Activated CD8-positive, alpha-beta T cell treated with anti-CD3 and anti-CD28 coated beads for 36 hours (primary cell): ENCODE data around the gene CMTM6. TPM values are rescaled to one million over a fixed set of nuclear protein-coding genes. Genes with fewer than 3 reads are reported as not detected.

Experiments used
- ATAC-seq: fragments of 200-7000 bp; cut with Tn5 transposase; one replicate; pipeline ENCODE4 v1.10.0; 2021; ENCODE audit warnings: mild to moderate bottlenecking, moderate library complexity
- CTCF ChIA-PET: fragments of 350-600 bp; sonication (Branson Sonifier 250); formaldehyde crosslinking; loops from one replicate; lab custom pipeline; 2021; ENCODE audit warnings: antibody characterized with exemption; lab: Charles Lee
- POLR2A ChIA-PET: fragments of 350-600 bp; sonication (Branson Sonifier 250); formaldehyde crosslinking; loops from one replicate; lab custom pipeline; 2021; ENCODE audit warnings: antibody characterized with exemption; lab: Charles Lee
- DNase-seq: peaks from one replicate; pipeline ENCODE4 v3.0.0-alpha.2; 2020
- H3K27ac Mint-ChIP-seq: one replicate; pipeline ENCODE4 v1.8.0; 2021; ENCODE audit warnings: mild to moderate bottlenecking, mixed read lengths
- H3K27me3 Mint-ChIP-seq: one replicate; pipeline ENCODE4 v1.8.0; 2021; ENCODE audit warnings: mixed read lengths
- H3K36me3 Mint-ChIP-seq: one replicate; pipeline ENCODE4 v1.8.0; 2021; ENCODE audit warnings: low read depth, mixed read lengths
- H3K4me1 Mint-ChIP-seq: one replicate; pipeline ENCODE4 v1.8.0; 2021; ENCODE audit warnings: low read depth, mixed read lengths
- H3K4me3 Mint-ChIP-seq: one replicate; pipeline ENCODE4 v1.8.0; 2021; ENCODE audit warnings: mild to moderate bottlenecking, moderate library complexity, mixed read lengths
- H3K9me3 Mint-ChIP-seq: one replicate; pipeline ENCODE4 v1.8.0; 2021; ENCODE audit warnings: mixed read lengths
- CTCF ChIP-seq: fragments of 200-600 bp; IDR thresholded peaks from one replicate; pipeline ENCODE4 v1.8.0; 2022; ENCODE audit warnings: antibody characterized with exemption, mild to moderate bottlenecking
- intact Hi-C: fragments of 100-400 bp; cut with micrococcal nuclease; formaldehyde crosslinking; loops from one replicate; pipeline ENCODE4 v1.10.0; 2022
- microRNA-seq: library from miRNA; unstranded; fragments of <30 nt; microRNA quantifications from one replicate; pipeline ENCODE4 v1.2.0, GENCODE V29; 2022; ENCODE audit warnings: borderline microRNAs expressed, borderline replicate concordance
- total RNA-seq, 2 experiments: library from RNA; stranded (reverse); gene quantifications; one replicate each; pipeline ENCODE4 v1.2.3, GENCODE V29; 2021

CMTM6 gene
- total RNA-seq, 2 experiments from 2014 or later, result 49.8 to 50.1 TPM

GRCh38 chr3:32431481-32431880 is 71.2 kb downstream of the CMTM6 start:
- ATAC-seq, result no peak
- Mint-ChIP-seq H3K4me1 (peaks cover 89% of the 10 kb centered on the region), H3K36me3 (peaks cover 23% of the 10 kb centered on the region), H3K27me3 (no peaks in the 10 kb centered on the region), H3K9me3 (no peaks in the 10 kb centered on the region), H3K4me3 (peak overlapping the region; percentile 77), H3K27ac (peak overlapping the region; percentile 100)
- POLR2A ChIA-PET, result interaction anchor here (0.6 to 3.5 kb wide), 4 partner anchors 8 to 29 kb away, joined by 3 to 34 read pairs (median 12); no protein-coding TSS in a partner anchor
- no peak for TF ChIP-seq CTCF
- no peak for DNase-seq
- intact Hi-C loops, result no loop called here
- CTCF ChIA-PET, result interaction anchor here (2.8 to 3.2 kb wide), 2 partner anchors 8 to 11 kb away, joined by 14 to 23 read pairs; no protein-coding TSS in a partner anchor

Small RNA genes within 50 kb of the gene (microRNA-seq; reads per million reads assigned to microRNA genes)
- not detected for gene MIR548AY

Other genes starting within 250 kb of the CMTM6 start
- 10 to 100 TPM; 36.1 to 37.2 TPM for gene CMTM7, start 111.0 kb downstream of the CMTM6 start, total RNA-seq
- gene DYNC1LI1, start 68.0 kb upstream of the CMTM6 start, total RNA-seq, result 10 to 100 TPM; 31.0 to 31.8 TPM
- gene CNOT10, start 182.3 kb upstream of the CMTM6 start, total RNA-seq, result 10 to 100 TPM; 58.5 to 61.0 TPM